ENCODE data around the gene SLC39A11.

SLC39A11 gene

GRCh38 chr17:73119631-73120030, 27.1 kb upstream of the SLC39A11 start:
- TF ChIP-seq CTCF (IDR thresholded peaks at IDR 0.05; ENCODE audit: insufficient read depth, low read length, poor library complexity, severe bottlenecking) = no peak
- no peaks in the 10 kb centered on the region for H3K36me3 ChIP-seq (ENCODE audit: control insufficient read depth, insufficient read depth, low read length)
- no peak overlapping the region for H3K4me3 ChIP-seq (replicated peaks; ENCODE audit: low read depth, low read length)
- no peak for DNase-seq (ENCODE audit: extremely low read depth, insufficient read length)
- H3K27me3 ChIP-seq (replicated peaks; ENCODE audit: control insufficient read depth, insufficient read depth, low read length) = no peaks in the 10 kb centered on the region

- no peak overlapping the region for H3K4me3 ChIP-seq (replicated peaks; ENCODE audit: low read depth, low read length)
- H3K36me3 ChIP-seq (ENCODE audit: control insufficient read depth, insufficient read depth, low read length) = no peaks in the 10 kb centered on the region
- H3K27me3 ChIP-seq (replicated peaks; ENCODE audit: control insufficient read depth, insufficient read depth, low read length) = no peaks in the 10 kb centered on the region
- no peak for DNase-seq (ENCODE audit: extremely low read depth, insufficient read length)
- no peak for TF ChIP-seq CTCF (IDR thresholded peaks at IDR 0.05; ENCODE audit: insufficient read depth, low read length, poor library complexity, severe bottlenecking)
These were observed 26.5 kb upstream of the SLC39A11 start for GRCh38 chr17:73118951-73119391.

GRCh38 chr17:73118139-73118538, 25.7 kb upstream of the SLC39A11 start:
- H3K4me3 ChIP-seq (replicated peaks; ENCODE audit: low read depth, low read length) = no peak overlapping the region
- no peaks in the 10 kb centered on the region for H3K36me3 ChIP-seq (ENCODE audit: control insufficient read depth, insufficient read depth, low read length)
- no peaks in the 10 kb centered on the region for H3K27me3 ChIP-seq (replicated peaks; ENCODE audit: control insufficient read depth, insufficient read depth, low read length)
- TF ChIP-seq CTCF (IDR thresholded peaks at IDR 0.05; ENCODE audit: insufficient read depth, low read length, poor library complexity, severe bottlenecking) = no peak
- DNase-seq (ENCODE audit: extremely low read depth, insufficient read length) = no peak

GRCh38 chr17:73112246-73112645, 19.8 kb upstream of the SLC39A11 start:
- no peak for DNase-seq (ENCODE audit: extremely low read depth, insufficient read length)
- Histone ChIP-seq H3K36me3 (ENCODE audit: control insufficient read depth, insufficient read depth, low read length) (no peaks in the 10 kb centered on the region), H3K27me3 (replicated peaks; ENCODE audit: control insufficient read depth, insufficient read depth, low read length) (no peaks in the 10 kb centered on the region), H3K4me3 (replicated peaks; ENCODE audit: low read depth, low read length) (no peak overlapping the region)
- TF ChIP-seq CTCF (IDR thresholded peaks at IDR 0.05; ENCODE audit: insufficient read depth, low read length, poor library complexity, severe bottlenecking) = no peak

- no peak overlapping the region for H3K4me3 ChIP-seq (replicated peaks; ENCODE audit: low read depth, low read length)
- H3K36me3 ChIP-seq (ENCODE audit: control insufficient read depth, insufficient read depth, low read length) = no peaks in the 10 kb centered on the region
- H3K27me3 ChIP-seq (replicated peaks; ENCODE audit: control insufficient read depth, insufficient read depth, low read length) = no peaks in the 10 kb centered on the region
- DNase-seq (ENCODE audit: extremely low read depth, insufficient read length) = no peak
- TF ChIP-seq CTCF (IDR thresholded peaks at IDR 0.05; ENCODE audit: insufficient read depth, low read length, poor library complexity, severe bottlenecking) = no peak
These were observed 18.9 kb upstream of the SLC39A11 start for GRCh38 chr17:73111386-73111785.

GRCh38 chr17:73107191-73107590, 14.7 kb upstream of the SLC39A11 start:
- no peaks in the 10 kb centered on the region for H3K36me3 ChIP-seq (ENCODE audit: control insufficient read depth, insufficient read depth, low read length)
- no peak for TF ChIP-seq CTCF (IDR thresholded peaks at IDR 0.05; ENCODE audit: insufficient read depth, low read length, poor library complexity, severe bottlenecking)
- no peak for DNase-seq (ENCODE audit: extremely low read depth, insufficient read length)
- H3K27me3 ChIP-seq (replicated peaks; ENCODE audit: control insufficient read depth, insufficient read depth, low read length) = no peaks in the 10 kb centered on the region
- H3K4me3 ChIP-seq (replicated peaks; ENCODE audit: low read depth, low read length) = no peak overlapping the region
